ENCODE measurements around the gene DESI1. TPM values are rescaled to one million over a fixed set of nuclear protein-coding genes. Genes with fewer than 3 reads are reported as not detected.
A peak's percentile ranks its signal among the peaks of the same experiment; 100 is the strongest.

Gene DESI1
- total and polyA plus RNA-seq, 12 donors, result 22.7 to 73.1 (median 36.0) TPM

- TF ChIP-seq CTCF (IDR thresholded peaks at IDR 0.05), result no peak
- DNase-seq (no peak), ATAC-seq (no peak)
- WGBS, 2 donors, result 87 to 90% methylated on average over 8 of the region's 8 CpGs
- Histone ChIP-seq H3K27ac (no peak overlapping the region), H3K27me3 (no peaks in the 10 kb centered on the region), H3K4me1 (peaks cover 0 to 14% (median 10%) of the 10 kb centered on the region in 9 donors), H3K9me3 (no peaks in the 10 kb centered on the region), H3K4me3 (no peak overlapping the region), H3K36me3 (peaks cover 0 to 52% (median 25%) of the 10 kb centered on the region in 9 donors)
- intact Hi-C loops (cut with DNase I), result loop anchor here in 5 of 10 donors (5.0 to 10.0 kb wide), 3 partner anchors 47 to 204 kb away; partner anchors contain the start of gene POLR3H (in 3 of the 5)
Measured at GRCh38 chr22:41598891-41599635, 21.8 kb downstream of the DESI1 start.

- H3K27ac ChIP-seq, result peak overlapping the region in 1 of 10 donors; percentile 70
- no peak for TF ChIP-seq CTCF (IDR thresholded peaks at IDR 0.05)
- WGBS, 2 donors, result 80 to 81% methylated on average over 5 of the region's 5 CpGs
- no peak overlapping the region for H3K4me3 ChIP-seq
- no peaks in the 10 kb centered on the region for H3K27me3 ChIP-seq
- H3K36me3 ChIP-seq, result peaks cover 0 to 42% (median 22%) of the 10 kb centered on the region in 9 donors
- peaks cover 0 to 14% (median 10%) of the 10 kb centered on the region in 9 donors for H3K4me1 ChIP-seq
- ATAC-seq (peak in 1 of 8 donors; percentile 24), DNase-seq (no peak)
- intact Hi-C loops (cut with DNase I), result loop anchor here in 5 of 10 donors (5.0 to 10.0 kb wide), 3 partner anchors 46 to 203 kb away; partner anchors contain the start of gene POLR3H (in 3 of the 5)
- H3K9me3 ChIP-seq, result no peaks in the 10 kb centered on the region
Measured at GRCh38 chr22:41598081-41598480, 22.8 kb downstream of the DESI1 start.

GRCh38 chr22:41597635-41597953 is 23.2 kb downstream of the DESI1 start:
- peak in 1 of 8 donors; percentile 3 for ATAC-seq
- Histone ChIP-seq H3K9me3 (no peaks in the 10 kb centered on the region), H3K36me3 (peaks cover 0 to 37% (median 17%) of the 10 kb centered on the region in 9 donors), H3K27me3 (no peaks in the 10 kb centered on the region), H3K4me1 (peaks cover 0 to 14% (median 10%) of the 10 kb centered on the region in 9 donors), H3K4me3 (no peak overlapping the region), H3K27ac (peak overlapping the region in 9 of 10 donors; percentile 16 to 72 (median 61))
- no peak for DNase-seq
- TF ChIP-seq CTCF (IDR thresholded peaks at IDR 0.05), result peak in 1 of 9 donors; percentile 2
- intact Hi-C loops (cut with DNase I), result loop anchor here in 7 of 10 donors (2.0 to 10.0 kb wide), 5 partner anchors 45 to 203 kb away; partner anchors contain the start of gene POLR3H (in 5 of the 7)
- 49 to 50% methylated on average over 2 of the region's 2 CpGs for WGBS, 2 donors

GRCh38 chr22:41596776-41597634 is 23.8 kb downstream of the DESI1 start:
- H3K4me1 ChIP-seq, result peaks cover 0 to 14% (median 10%) of the 10 kb centered on the region in 9 donors
- peaks cover 0 to 31% (median 11%) of the 10 kb centered on the region in 9 donors for H3K36me3 ChIP-seq
- DNase-seq, result peak; percentile 34 to 64
- 48 to 49% methylated on average over 13 of the region's 13 CpGs for WGBS, 2 donors
- no peaks in the 10 kb centered on the region for H3K9me3 ChIP-seq
- intact Hi-C loops (cut with DNase I), result loop anchor here in 7 of 10 donors (2.0 to 10.0 kb wide), 5 partner anchors 44 to 202 kb away; partner anchors contain the start of gene POLR3H (in 5 of the 7)
- peak overlapping the region in 9 of 10 donors; percentile 16 to 72 (median 61) for H3K27ac ChIP-seq
- peak; percentile 68 to 92 (median 87) for ATAC-seq
- TF ChIP-seq CTCF (IDR thresholded peaks at IDR 0.05), result peak; percentile 39 to 76 (median 71)
- H3K27me3 ChIP-seq, result no peaks in the 10 kb centered on the region
- no peak overlapping the region for H3K4me3 ChIP-seq
